VCaP (cell line): ENCODE measurements around the gene DOK3.

Experiments
- H3K27ac ChIP-seq: fragments of 450-650 bp; 2 replicates; pipeline ENCODE4 v1.5.1; 2017
- CTCF ChIP-seq: fragments of 450-650 bp; conservative IDR thresholded peaks from 2 replicates; pipeline ENCODE4 v1.5.1; 2017; ENCODE audit warnings: mild to moderate bottlenecking, moderate library complexity

Gene DOK3

GRCh38 chr5:177452688-177453638 lies 56.7 kb downstream of the DOK3 start:
- H3K27ac ChIP-seq: peak overlapping the region; percentile 99

More at GRCh38 chr5:177452688-177453638, 56.7 kb downstream of the DOK3 start:
- TF ChIP-seq CTCF: peak; percentile 26; the same call in 1 of the 2 replicates
